Chondrocyte (in vitro differentiated cells): ENCODE results near the gene C22orf42. TPM values are rescaled to one million over a fixed set of nuclear protein-coding genes. Genes with fewer than 3 reads are reported as not detected.
"Not testable (repeated sequence)": the region's sequence is repeated elsewhere in the genome, so short reads cannot be mapped to it uniquely, and the experiment has no call there.

Source experiments
- DNase-seq: peaks from one replicate; pipeline ENCODE4 v3.0.0; 2021; ENCODE audit warnings: mixed read lengths, low spot score
- H3K27ac Mint-ChIP-seq: one replicate; pipeline ENCODE4 v1.8.0; 2021; ENCODE audit warnings: mild to moderate bottlenecking, moderate library complexity, mixed read lengths; ENCODE audit not compliant: unreplicated experiment
- H3K27me3 Mint-ChIP-seq: 2 replicates; pipeline ENCODE4 v1.8.0; 2021; ENCODE audit warnings: low read depth, mixed read lengths
- H3K36me3 Mint-ChIP-seq: 2 replicates; pipeline ENCODE4 v1.8.0; 2021; ENCODE audit warnings: low read depth, mixed read lengths
- H3K4me1 Mint-ChIP-seq: 2 replicates; pipeline ENCODE4 v1.8.0; 2021; ENCODE audit warnings: low read depth, mild to moderate bottlenecking, mixed read lengths
- H3K4me3 Mint-ChIP-seq: one replicate; pipeline ENCODE4 v1.8.0; 2021; ENCODE audit warnings: mild to moderate bottlenecking, moderate library complexity, mixed read lengths; ENCODE audit not compliant: unreplicated experiment
- H3K9me3 Mint-ChIP-seq: 2 replicates; pipeline ENCODE4 v1.8.0; 2021; ENCODE audit warnings: low read depth, mixed read lengths
- total RNA-seq: library from RNA; stranded (reverse); gene quantifications from 3 replicates; pipeline ENCODE4 v1.2.1, GENCODE V29; 2021
- TF ChIP-seq, protein P1 (sequence below): fragments of 200-600 bp; sonication (generic); IDR thresholded peaks from 2 replicates; pipeline ENCODE4 v1.5.0; 2021; ENCODE audit warnings: antibody characterized with exemption, mild to moderate bottlenecking, moderate library complexity

C22orf42 gene
- total RNA-seq, 1 donor from 2014 or later, result not detected

DNA sequence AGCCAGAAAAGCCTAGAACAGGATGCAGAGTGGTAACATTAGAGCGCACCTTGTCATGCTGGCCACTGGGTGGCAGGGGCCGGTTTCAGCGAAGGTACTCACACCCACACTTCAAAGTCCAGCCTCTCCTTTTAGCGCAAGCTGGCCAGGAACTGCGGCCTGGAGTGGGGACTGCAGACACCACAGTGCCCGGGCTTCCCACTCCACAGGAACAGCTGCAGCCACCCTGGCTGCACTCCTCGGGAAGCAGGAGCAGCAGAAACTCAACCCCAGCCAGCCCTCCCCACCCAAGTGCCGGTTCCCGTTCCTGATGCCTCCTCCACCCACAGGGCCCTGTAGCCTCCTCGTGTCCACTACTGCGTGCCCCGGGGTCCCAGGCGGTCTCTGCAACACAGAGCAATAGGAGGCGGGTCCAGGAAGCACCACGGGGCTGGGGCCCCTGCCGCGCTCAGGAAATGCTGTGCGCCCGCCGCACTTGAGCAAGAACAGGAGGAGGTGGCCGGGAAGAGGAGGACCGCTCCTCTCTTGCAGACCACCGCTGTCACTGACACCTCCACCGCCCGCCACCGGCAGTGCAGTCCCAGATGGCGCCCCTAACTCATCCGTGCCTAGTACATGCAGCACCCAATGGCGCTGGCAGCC lies 43.6 kb upstream of the C22orf42 start:
- Mint-ChIP-seq H3K36me3 (no peaks in the 10 kb centered on the region), H3K9me3 (no peaks in the 10 kb centered on the region), H3K27me3 (peaks cover 13% of the 10 kb centered on the region), H3K27ac (no peak overlapping the region), H3K4me1 (peaks cover 14% of the 10 kb centered on the region), H3K4me3 (peak overlapping the region; percentile 25)
- no peak for DNase-seq
- TF ChIP-seq, protein P1, sequence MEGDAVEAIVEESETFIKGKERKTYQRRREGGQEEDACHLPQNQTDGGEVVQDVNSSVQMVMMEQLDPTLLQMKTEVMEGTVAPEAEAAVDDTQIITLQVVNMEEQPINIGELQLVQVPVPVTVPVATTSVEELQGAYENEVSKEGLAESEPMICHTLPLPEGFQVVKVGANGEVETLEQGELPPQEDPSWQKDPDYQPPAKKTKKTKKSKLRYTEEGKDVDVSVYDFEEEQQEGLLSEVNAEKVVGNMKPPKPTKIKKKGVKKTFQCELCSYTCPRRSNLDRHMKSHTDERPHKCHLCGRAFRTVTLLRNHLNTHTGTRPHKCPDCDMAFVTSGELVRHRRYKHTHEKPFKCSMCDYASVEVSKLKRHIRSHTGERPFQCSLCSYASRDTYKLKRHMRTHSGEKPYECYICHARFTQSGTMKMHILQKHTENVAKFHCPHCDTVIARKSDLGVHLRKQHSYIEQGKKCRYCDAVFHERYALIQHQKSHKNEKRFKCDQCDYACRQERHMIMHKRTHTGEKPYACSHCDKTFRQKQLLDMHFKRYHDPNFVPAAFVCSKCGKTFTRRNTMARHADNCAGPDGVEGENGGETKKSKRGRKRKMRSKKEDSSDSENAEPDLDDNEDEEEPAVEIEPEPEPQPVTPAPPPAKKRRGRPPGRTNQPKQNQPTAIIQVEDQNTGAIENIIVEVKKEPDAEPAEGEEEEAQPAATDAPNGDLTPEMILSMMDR, result peak; percentile 76

DNA sequence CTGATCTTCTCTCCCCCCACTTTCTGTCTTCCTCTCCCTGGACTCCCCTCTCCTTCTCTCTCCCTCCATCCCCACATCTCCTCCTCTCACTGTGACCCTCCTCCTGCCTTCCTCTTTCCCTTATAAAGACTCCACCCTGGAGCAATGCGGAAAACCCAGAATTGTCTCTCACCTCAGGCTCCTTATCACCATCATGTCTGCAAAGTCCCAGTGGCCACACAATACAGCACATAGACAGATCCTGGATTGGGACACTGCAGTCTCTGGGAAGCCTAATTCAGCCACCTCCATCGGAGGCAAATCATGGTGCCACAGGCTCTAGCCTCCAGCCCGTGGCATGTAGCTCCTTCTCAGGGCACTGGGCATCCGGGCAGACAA lies 43.0 kb upstream of the C22orf42 start:
- no peaks in the 10 kb centered on the region for H3K36me3 Mint-ChIP-seq
- peaks cover 13% of the 10 kb centered on the region for H3K27me3 Mint-ChIP-seq
- DNase-seq, result no peak
- peaks cover 14% of the 10 kb centered on the region for H3K4me1 Mint-ChIP-seq
- TF ChIP-seq, protein P1, result no peak
- H3K27ac Mint-ChIP-seq, result no peak overlapping the region
- H3K9me3 Mint-ChIP-seq, result no peaks in the 10 kb centered on the region
- no peak overlapping the region for H3K4me3 Mint-ChIP-seq

DNA sequence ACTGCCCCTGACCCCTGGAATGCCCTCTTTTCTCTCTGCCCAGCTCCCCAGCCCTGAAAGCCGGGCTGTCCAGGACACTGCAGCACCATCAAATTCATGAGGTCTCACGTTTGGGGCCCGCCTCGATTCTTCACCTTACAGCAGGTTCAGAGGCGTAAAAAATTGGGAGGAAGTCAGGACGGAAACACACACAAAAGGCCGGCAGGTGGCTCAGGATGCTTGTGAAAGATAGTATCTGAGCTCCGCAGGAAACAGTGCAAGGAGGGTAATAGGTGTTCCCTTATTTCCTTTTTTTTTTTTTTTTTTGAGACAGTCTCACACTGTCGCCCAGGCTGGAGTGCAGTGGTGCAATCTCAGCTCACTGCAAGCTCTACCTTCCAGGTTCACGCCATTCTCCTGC lies 41.6 kb upstream of the C22orf42 start:
- Mint-ChIP-seq H3K27ac (no peak overlapping the region), H3K4me3 (no peak overlapping the region), H3K9me3 (no peaks in the 10 kb centered on the region), H3K36me3 (no peaks in the 10 kb centered on the region), H3K27me3 (peaks cover 24% of the 10 kb centered on the region), H3K4me1 (peaks cover 14% of the 10 kb centered on the region)
- TF ChIP-seq, protein P1, result no peak
- no peak for DNase-seq

DNA sequence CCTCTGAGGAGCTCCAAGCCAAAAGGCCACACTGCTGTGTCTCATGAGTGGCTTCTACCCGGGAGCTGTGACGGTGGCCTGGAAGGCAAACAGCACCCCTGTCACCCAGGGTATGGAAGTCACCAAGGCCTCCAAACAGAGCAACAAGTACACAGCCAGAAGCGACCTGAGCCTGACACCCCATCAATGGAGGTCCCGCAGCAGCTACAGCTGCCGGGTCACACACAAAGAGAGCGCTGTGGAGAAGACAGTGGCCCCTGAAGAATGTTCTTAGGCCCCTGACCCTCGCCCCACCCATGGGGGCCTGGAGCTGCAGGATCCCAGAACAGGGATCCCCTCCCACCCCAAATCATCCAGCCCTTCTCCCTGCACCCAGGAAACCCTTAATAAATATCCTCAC lies 40.9 kb upstream of the C22orf42 start:
- no peaks in the 10 kb centered on the region for H3K9me3 Mint-ChIP-seq
- peaks cover 29% of the 10 kb centered on the region for H3K27me3 Mint-ChIP-seq
- TF ChIP-seq, protein P1, result no peak
- H3K4me3 Mint-ChIP-seq, result no peak overlapping the region
- no peak overlapping the region for H3K27ac Mint-ChIP-seq
- no peak for DNase-seq
- H3K36me3 Mint-ChIP-seq, result no peaks in the 10 kb centered on the region
- H3K4me1 Mint-ChIP-seq, result peaks cover 10% of the 10 kb centered on the region

DNA sequence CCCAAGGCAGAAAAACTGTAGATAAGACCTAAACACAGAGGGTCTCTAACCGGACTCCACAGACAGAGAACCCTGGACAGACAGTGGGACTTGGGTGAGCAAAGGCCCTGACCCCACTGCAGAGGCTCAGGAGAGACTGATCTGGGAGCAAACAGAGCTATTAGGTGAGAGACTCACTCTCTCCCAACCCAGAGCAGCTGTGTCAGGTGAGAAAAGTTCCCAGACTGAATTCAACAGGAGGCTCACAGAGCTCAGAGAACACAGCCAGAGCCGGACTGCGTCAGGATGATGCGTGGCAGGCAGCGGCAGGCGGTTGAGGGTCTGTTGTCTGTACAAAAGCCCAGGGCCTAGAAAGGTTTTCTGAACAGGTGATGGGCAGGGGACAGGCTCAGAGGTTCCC lies 40.2 kb upstream of the C22orf42 start:
- H3K27me3 Mint-ChIP-seq, result peaks cover 29% of the 10 kb centered on the region
- H3K27ac Mint-ChIP-seq, result no peak overlapping the region
- DNase-seq, result no peak
- H3K9me3 Mint-ChIP-seq, result no peaks in the 10 kb centered on the region
- TF ChIP-seq, protein P1, result no peak
- H3K36me3 Mint-ChIP-seq, result no peaks in the 10 kb centered on the region
- no peak overlapping the region for H3K4me3 Mint-ChIP-seq
- H3K4me1 Mint-ChIP-seq, result peaks cover 3% of the 10 kb centered on the region

DNA sequence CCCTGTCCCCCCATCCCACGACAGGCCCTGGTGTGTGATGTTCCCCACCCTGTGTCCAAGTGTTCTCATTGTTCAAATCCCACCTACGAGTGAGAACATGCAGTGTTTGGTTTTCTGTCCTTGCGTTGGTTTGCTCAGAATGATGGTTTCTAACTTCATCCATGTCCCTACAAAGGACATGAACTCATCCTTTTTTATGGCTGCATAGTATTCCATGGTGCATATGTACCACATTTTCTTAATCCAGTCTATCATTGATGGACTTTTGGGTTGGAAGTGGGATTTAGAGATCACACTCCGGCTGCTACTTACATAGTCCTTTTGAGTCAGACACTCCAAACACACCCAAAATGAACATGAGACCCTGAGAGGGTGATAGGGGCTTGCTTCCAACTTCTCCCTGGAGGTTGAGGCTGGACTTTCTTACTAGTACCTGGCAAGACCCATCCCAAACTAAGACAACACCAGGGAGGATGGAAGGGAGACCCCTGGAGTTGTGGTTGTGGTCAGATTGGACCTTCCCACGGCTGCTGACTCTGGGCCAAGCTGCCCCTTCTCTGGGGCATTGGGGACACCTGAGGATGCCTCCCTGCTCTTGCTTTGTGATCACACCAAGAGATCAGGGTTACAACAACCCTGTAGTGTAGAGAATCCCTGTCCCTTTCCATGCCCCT lies 38.6 kb upstream of the C22orf42 start:
- H3K4me3 Mint-ChIP-seq, H3K36me3 Mint-ChIP-seq, H3K27ac Mint-ChIP-seq, H3K4me1 Mint-ChIP-seq, H3K9me3 Mint-ChIP-seq, DNase-seq: not testable (repeated sequence)
- H3K27me3 Mint-ChIP-seq, result peaks cover 34% of the 10 kb centered on the region

DNA sequence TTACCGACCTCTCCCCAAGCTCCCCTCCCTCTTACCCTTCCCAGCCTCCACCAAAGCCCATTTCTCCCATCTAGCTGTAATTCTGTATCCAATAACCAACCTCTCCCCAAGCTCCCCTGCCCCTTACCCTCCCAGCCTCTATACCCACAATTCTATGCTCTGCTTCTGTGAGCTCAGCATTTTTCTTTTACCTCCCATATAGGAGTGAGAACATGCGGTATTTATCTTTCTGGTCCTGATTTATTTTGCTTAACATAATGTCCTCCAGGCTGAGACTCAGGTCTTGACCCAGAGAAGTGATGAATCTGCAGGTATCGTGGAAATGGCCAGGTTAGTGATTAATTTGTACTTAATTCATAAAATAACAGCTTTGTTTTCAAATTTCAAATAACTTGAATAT lies 36.8 kb upstream of the C22orf42 start:
- not testable (repeated sequence) for H3K36me3 Mint-ChIP-seq, DNase-seq, H3K27ac Mint-ChIP-seq, H3K4me3 Mint-ChIP-seq, H3K4me1 Mint-ChIP-seq, H3K9me3 Mint-ChIP-seq
- peaks cover 36% of the 10 kb centered on the region for H3K27me3 Mint-ChIP-seq

DNA sequence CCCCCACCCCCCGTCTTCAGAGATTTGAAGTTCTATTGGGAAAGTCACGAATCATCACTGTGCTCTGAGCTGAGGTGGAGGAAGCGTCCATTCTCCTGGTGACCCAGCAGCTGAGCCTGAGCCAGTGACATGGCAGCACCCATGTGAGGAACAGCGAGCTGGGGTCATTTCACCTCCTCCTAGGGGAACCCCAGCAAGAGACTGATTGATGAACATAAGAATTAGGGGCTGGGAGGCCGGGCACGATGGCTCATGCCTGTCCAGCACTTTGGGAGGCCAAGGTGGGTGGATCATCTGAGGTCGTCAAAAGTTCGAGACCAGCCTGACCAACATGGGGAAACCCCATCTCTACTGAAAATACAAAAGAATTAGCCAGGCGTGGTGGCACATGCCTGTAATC lies 34.2 kb upstream of the C22orf42 start:
- peaks cover 34% of the 10 kb centered on the region for H3K27me3 Mint-ChIP-seq
- H3K4me1 Mint-ChIP-seq, result not testable (repeated sequence)

More for the DNA sequence above, 34.2 kb upstream of the C22orf42 start:
- not testable (repeated sequence) for H3K9me3 Mint-ChIP-seq, H3K4me3 Mint-ChIP-seq, H3K27ac Mint-ChIP-seq, DNase-seq, H3K36me3 Mint-ChIP-seq
